ENCODE data around the gene IFIT2.

- no peak for TF ChIP-seq TAF1 (IDR thresholded peaks at IDR 0.05; ENCODE audit: borderline replicate concordance, insufficient read depth, low read length)
- no peak for TF ChIP-seq POLR2AphosphoS5 (IDR thresholded peaks at IDR 0.05; ENCODE audit: low read depth, low read length)
- TF ChIP-seq REST (IDR thresholded peaks at IDR 0.05; ENCODE audit: insufficient read depth in 1 of 2, low read depth in 2 of 2, low read length in 2 of 2): no peak
- TF ChIP-seq SIN3A (IDR thresholded peaks at IDR 0.05; ENCODE audit: borderline replicate concordance, insufficient read depth, low read length): no peak
Measured at GRCh38 chr10:89348481-89348880, 46.6 kb downstream of the IFIT2 start.

All from PFSK-1 (cell line).